ENCODE data around the gene RFX2. TPM values are rescaled to one million over a fixed set of nuclear protein-coding genes. Genes with fewer than 3 reads are reported as not detected.
A peak's percentile ranks its signal among the peaks of the same experiment; 100 is the strongest.

Gene RFX2
- total RNA-seq, 2 donors from 2014 or later, result 6.6 to 11.0 TPM

DNA sequence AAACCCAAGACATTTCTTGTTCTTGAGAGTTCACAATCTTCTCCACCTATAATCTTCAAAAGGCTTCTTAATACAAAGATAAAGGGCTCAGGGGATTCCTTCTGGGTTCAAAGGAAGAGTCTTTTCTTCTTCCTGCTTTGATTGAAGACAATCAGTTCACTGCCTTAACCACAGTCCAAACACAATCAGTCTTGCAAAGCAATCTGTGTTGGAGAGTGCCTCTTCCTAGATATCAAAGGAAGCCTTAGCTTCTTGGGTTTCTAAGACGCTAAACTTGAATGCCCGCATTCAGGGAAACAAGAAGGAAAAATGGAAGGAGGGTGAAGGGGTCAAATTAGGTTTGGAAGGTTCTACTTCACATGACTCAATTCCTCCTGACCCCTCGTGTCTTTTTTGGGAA is 159.6 kb downstream of the RFX2 start:
- TF ChIP-seq, protein P1, sequence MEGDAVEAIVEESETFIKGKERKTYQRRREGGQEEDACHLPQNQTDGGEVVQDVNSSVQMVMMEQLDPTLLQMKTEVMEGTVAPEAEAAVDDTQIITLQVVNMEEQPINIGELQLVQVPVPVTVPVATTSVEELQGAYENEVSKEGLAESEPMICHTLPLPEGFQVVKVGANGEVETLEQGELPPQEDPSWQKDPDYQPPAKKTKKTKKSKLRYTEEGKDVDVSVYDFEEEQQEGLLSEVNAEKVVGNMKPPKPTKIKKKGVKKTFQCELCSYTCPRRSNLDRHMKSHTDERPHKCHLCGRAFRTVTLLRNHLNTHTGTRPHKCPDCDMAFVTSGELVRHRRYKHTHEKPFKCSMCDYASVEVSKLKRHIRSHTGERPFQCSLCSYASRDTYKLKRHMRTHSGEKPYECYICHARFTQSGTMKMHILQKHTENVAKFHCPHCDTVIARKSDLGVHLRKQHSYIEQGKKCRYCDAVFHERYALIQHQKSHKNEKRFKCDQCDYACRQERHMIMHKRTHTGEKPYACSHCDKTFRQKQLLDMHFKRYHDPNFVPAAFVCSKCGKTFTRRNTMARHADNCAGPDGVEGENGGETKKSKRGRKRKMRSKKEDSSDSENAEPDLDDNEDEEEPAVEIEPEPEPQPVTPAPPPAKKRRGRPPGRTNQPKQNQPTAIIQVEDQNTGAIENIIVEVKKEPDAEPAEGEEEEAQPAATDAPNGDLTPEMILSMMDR (conservative IDR thresholded peaks at IDR 0.05), result no peak
- no peaks in the 10 kb centered on the region for H3K9me3 Mint-ChIP-seq
- peaks cover 23% of the 10 kb centered on the region for H3K36me3 Mint-ChIP-seq (ENCODE audit: low read depth)
- H3K4me3 Mint-ChIP-seq, result peak overlapping the region; percentile 15
- no peak overlapping the region for H3K9ac ChIP-seq (ENCODE audit: extremely low read depth, low read length, poor library complexity, severe bottlenecking)
- no peaks in the 10 kb centered on the region for H3K27me3 ChIP-seq (ENCODE audit: control insufficient read depth, insufficient read depth, low read length, poor library complexity, severe bottlenecking)
- H3K9me3 ChIP-seq (ENCODE audit: control insufficient read depth, low read length), result no peaks in the 10 kb centered on the region
- peak overlapping the region; percentile 41 for H3K4me3 ChIP-seq (ENCODE audit: low read length)
- H3K4me1 Mint-ChIP-seq, result peaks cover 66% of the 10 kb centered on the region
- H3K36me3 ChIP-seq (ENCODE audit: control insufficient read depth, insufficient read depth, low read length), result peaks cover 22% of the 10 kb centered on the region
- H3K4me1 ChIP-seq (ENCODE audit: control insufficient read depth, insufficient read depth, low read length), result peaks cover 32% of the 10 kb centered on the region
- no peaks in the 10 kb centered on the region for H3K27me3 Mint-ChIP-seq (ENCODE audit: insufficient read depth)
- H3K27ac ChIP-seq (ENCODE audit: low read depth, low read length), result peak overlapping the region; percentile 55
- no peak for DNase-seq
- 72 to 79% methylated on average over 3 of the region's 3 CpGs for WGBS, 2 experiments (ENCODE audit: insufficient coverage in 1 of 2, insufficient read length in 1 of 2)
- no peak overlapping the region for H3K27ac Mint-ChIP-seq

DNA sequence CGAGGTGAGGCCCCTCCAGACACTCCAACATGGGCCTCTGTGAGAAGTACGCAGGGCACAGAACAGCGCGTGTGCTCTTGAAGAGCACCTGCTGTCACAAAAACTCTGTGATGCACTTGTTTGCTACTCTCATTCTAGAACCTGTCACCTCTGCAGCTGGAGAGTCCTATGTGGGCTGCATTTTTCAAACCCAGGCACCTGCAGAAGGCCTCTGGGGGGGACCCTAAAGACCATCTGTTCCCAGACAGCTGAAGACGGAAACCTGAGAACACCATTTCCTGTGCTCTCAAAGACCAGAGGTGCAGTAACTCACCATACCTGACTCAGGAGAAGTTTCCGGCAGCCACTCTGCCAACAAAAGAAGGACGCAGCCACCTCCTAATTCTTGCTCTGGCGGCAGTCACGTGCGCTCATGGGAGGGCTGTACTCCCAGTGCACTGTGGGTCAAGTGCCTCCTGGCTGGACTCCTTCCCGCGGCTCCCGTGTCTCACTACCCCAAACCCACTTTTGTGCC is 160.5 kb downstream of the RFX2 start:
- peaks cover 28% of the 10 kb centered on the region for H3K36me3 Mint-ChIP-seq (ENCODE audit: low read depth)
- no peak overlapping the region for H3K4me3 Mint-ChIP-seq
- no peak for DNase-seq
- peaks cover 32% of the 10 kb centered on the region for H3K4me1 ChIP-seq (ENCODE audit: control insufficient read depth, insufficient read depth, low read length)
- peaks cover 25% of the 10 kb centered on the region for H3K36me3 ChIP-seq (ENCODE audit: control insufficient read depth, insufficient read depth, low read length)
- H3K9ac ChIP-seq (ENCODE audit: extremely low read depth, low read length, poor library complexity, severe bottlenecking), result no peak overlapping the region
- 92 to 96% methylated on average over 7 to 13 of the region's 13 CpGs for WGBS, 2 experiments (ENCODE audit: insufficient coverage in 1 of 2, insufficient read length in 1 of 2)
- H3K27ac ChIP-seq (ENCODE audit: low read depth, low read length), result no peak overlapping the region
- no peak overlapping the region for H3K4me3 ChIP-seq (ENCODE audit: low read length)
- no peaks in the 10 kb centered on the region for H3K9me3 ChIP-seq (ENCODE audit: control insufficient read depth, low read length)
- no peaks in the 10 kb centered on the region for H3K9me3 Mint-ChIP-seq
- no peaks in the 10 kb centered on the region for H3K27me3 Mint-ChIP-seq (ENCODE audit: insufficient read depth)
- H3K27ac Mint-ChIP-seq, result no peak overlapping the region
- no peaks in the 10 kb centered on the region for H3K27me3 ChIP-seq (ENCODE audit: control insufficient read depth, insufficient read depth, low read length, poor library complexity, severe bottlenecking)
- H3K4me1 Mint-ChIP-seq, result peaks cover 62% of the 10 kb centered on the region
- TF ChIP-seq, protein P1 (conservative IDR thresholded peaks at IDR 0.05), result no peak

DNA sequence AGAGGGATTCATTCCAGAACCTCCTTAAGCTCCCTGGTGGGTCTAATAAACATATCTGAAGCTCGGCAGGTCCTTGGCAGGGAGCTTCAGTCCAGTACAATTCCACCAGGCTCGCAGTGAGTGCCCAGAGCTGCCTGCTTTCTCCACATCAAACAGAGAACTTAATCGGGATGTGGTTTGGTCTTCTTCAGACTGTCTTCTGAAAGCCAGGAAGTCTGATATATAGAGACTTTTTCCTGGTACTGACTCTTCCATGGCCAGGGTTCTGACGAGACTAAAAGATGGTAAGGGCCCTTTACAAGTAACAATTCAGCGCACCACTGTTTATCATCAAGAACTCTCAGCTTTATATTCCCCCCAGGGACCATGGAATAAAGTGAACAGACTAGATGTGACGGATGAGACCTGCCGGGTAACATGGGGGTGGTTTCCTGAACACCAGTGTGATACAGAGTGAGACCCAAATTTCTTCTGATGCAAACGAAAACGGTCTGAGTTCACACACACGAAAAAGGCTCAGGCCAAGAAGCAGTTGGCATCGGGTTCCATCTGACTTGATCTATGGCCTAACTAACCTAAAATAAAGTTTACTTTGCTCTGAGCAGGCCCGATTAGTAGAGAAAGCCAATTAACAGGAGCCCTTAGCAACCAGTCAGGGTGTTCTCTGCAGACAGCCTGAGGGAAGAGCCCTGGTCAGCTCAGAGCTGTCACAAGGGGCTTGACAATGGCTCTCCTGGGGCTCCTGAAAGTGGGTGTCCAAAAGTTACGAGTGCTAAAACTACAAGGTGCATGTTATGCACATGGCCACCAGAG is 161.3 kb downstream of the RFX2 start:
- no peak overlapping the region for H3K4me3 ChIP-seq (ENCODE audit: low read length)
- H3K9ac ChIP-seq (ENCODE audit: extremely low read depth, low read length, poor library complexity, severe bottlenecking), result no peak overlapping the region
- WGBS, 2 experiments (ENCODE audit: insufficient coverage in 1 of 2, insufficient read length in 1 of 2), result 81 to 89% methylated on average over 9 to 13 of the region's 13 CpGs
- Mint-ChIP-seq H3K36me3 (ENCODE audit: low read depth) (peaks cover 28% of the 10 kb centered on the region), H3K4me1 (peaks cover 53% of the 10 kb centered on the region), H3K4me3 (no peak overlapping the region), H3K27me3 (ENCODE audit: insufficient read depth) (no peaks in the 10 kb centered on the region), H3K27ac (no peak overlapping the region), H3K9me3 (no peaks in the 10 kb centered on the region)
- no peaks in the 10 kb centered on the region for H3K9me3 ChIP-seq (ENCODE audit: control insufficient read depth, low read length)
- DNase-seq, result no peak
- TF ChIP-seq, protein P1 (conservative IDR thresholded peaks at IDR 0.05), result no peak
- peaks cover 32% of the 10 kb centered on the region for H3K4me1 ChIP-seq (ENCODE audit: control insufficient read depth, insufficient read depth, low read length)
- H3K27ac ChIP-seq (ENCODE audit: low read depth, low read length), result peak overlapping the region; percentile 9
- H3K27me3 ChIP-seq (ENCODE audit: control insufficient read depth, insufficient read depth, low read length, poor library complexity, severe bottlenecking), result no peaks in the 10 kb centered on the region
- H3K36me3 ChIP-seq (ENCODE audit: control insufficient read depth, insufficient read depth, low read length), result peaks cover 25% of the 10 kb centered on the region

All from endodermal cell (in vitro differentiated cells).